Effector CD4-positive, alpha-beta T cell (primary cell): ENCODE measurements around the gene SP140.
"Not testable (repeated sequence)": the region's sequence is repeated elsewhere in the genome, so short reads cannot be mapped to it uniquely, and the experiment has no call there.

Source experiments
- DNase-seq: peaks from one replicate; pipeline ENCODE4 v3.0.0-alpha.2; 2020

The SP140 gene

DNA sequence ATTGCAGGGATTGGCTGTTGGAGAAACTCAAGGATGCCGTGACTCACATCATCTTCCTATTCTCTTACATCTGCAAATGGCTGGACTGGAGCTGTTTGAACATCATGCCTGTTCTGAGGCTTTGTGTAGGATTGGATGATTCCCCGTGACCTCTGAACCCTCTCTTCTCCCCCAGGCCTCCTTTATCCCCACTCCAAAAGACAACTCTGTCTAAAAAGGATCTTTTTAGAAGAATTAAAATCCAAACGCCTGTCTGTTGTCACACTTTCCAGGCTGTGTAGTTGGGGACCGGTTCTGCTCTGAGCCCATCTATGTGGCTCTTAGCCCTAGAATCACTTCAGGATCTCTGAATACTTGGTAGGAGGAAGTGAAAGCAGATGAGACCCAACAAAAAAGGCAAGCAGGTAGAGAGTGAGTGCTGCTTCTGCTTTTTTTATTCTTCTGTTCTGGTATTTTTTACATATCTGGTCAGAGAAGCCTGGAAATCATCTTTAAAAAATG, 565 bp downstream of the SP140 start:
- no peak for DNase-seq

DNA sequence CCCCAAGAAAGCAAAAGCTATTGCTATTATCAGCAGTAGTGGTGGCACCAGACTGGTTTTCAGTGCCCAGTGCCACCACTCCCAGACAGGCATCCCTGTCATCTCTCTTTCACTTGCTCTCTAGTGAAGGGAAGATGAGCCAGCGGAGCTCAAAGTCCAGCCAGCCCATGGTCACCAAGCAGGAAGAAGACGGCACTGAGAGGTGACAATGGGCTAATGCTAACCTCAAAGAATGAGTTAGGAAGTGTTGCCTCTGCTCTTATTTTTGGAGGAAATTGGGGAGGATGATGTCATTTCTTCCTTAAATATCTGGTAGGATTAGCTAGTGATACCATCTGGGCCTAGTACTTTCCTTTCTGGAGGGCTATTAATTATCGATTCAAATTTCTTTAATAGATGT, 1.7 kb downstream of the SP140 start:
- no peak for DNase-seq

DNA sequence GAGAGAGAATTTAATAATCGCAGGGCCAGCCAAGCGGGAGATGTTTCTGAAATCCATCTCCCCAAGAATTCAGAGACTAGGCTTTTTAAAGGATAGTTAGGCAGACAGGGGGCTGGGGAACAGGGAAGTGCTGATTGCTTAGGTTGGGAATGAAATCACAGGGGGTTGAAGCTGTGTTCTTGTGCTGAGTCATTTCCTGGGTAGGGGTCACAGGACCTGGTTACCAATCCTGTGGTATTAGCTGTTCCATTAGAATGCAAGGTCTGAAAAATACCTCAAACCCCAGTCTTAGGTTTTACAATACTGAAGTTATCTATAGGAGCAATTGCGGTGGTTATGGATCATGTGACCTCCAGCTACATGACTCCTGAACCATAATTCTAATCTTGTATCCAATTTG, 4.6 kb downstream of the SP140 start:
- no peak for DNase-seq

DNA sequence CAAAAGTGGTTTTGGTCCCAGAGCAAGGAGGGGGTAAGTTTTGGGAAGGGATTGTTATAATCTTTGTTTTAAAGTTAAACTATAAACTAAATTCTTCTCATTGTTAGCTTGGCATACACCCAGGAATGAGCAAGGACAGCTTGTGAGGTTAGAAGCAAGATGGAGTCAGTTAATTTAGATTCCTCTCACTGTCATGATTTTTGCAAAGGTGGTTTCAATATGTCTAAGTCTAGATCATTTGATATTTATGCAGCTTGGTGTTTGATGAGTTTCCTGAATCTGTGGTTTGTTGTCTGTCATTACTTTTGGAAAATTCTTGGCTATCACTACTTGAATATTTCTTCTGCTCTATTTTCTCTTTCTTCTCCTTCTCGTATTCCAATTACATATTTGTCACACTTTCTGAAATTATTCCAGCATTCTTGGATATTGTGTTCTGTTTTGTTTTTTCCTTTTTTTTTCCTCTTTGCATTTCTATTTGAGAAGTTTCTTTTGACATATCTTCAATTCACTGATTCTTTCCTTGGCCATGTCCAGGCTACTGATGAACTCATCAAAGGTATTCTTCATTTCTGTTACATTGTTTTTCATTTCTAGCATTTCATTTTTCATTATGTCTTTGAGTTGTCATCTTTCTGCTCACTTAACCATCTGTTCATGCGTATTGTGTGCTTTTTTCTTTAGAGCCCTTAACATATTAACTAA, 5.1 kb downstream of the SP140 start:
- DNase-seq: no peak

DNA sequence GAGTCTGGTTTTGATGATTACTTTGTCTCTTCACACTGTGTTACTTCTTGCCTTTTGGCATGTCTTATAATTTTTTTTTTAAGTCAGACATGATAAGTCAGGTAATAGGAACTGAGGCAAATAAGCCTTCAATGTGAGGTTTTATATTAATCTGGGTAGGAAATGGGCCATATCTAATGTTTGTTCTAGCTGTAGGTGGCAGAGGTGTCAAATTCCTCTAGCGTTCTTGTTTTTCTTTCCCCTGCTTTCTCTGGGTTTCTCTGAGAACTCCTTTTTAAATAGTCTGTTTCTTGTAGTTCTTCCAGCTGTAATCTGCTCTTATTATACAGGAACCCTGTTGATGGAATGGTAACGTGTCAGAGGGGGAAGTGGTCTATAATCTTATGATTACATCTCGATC, 5.7 kb downstream of the SP140 start:
- no peak for DNase-seq

DNA sequence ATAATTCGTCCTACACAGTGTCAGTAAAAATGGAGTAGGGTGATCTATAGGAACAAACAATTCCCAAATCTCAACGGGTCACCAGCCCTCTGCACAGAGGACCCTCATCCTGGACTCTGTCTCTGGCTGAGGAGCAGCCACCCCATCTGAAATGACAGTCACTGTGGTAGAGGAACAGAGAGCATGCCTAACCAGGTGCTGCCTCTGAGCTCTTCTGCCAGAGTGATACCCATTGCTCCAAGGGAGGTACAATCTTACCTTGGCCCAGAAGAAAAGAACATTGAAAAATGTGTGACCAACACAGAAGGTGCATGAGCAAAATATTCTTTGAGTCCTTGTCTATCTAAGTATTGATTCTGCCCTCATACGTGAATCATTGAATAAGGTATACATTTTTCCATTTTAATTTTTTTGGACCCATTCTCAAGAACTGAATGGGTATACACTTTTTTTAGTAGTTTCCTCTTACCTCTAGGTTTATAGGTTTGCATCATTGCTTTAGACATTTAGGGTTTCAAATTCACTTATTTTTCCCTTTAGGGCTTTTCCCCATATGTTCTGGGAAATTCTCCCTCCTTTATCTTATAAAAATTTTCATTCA, 8.7 kb downstream of the SP140 start:
- no peak for DNase-seq

DNA sequence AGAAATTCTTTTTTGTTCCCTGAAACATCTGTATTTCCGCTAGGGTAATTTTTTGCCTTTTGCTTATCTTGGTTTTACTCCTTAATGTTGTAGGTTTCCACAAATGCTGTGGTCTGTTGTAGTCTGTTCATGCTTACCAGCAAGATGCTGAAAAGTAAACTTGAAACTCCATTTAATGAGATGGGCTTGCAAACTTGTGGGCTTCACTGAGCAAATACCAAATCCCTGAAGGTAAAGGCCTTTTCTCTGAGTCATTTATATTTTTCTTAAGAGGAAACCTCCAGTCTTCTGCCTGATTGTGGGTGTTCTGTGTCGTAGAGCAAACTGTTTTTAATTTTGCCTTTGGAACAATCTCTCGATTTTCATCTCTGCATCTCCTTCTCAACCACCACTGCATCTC, 9.3 kb downstream of the SP140 start:
- no peak for DNase-seq

DNA sequence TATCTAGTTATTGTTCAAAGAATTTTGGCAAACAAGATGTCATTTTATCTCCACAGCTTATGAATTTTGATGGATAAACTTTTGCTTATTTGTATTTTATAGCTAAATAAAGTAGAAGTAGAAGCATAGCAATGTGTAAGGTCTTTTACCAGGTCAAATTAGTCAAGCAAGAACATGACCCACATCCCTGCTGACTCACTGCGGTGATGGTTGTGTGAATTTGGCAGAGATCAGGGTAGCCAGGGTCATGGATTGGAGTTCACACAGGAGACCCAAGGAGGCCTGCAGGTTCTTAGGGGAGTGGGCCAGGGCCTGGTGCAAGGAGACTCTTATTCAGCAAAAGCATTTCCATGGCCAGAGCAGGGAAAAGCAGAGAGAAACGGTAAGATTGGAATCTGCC, 18.7 kb downstream of the SP140 start:
- no peak for DNase-seq

DNA sequence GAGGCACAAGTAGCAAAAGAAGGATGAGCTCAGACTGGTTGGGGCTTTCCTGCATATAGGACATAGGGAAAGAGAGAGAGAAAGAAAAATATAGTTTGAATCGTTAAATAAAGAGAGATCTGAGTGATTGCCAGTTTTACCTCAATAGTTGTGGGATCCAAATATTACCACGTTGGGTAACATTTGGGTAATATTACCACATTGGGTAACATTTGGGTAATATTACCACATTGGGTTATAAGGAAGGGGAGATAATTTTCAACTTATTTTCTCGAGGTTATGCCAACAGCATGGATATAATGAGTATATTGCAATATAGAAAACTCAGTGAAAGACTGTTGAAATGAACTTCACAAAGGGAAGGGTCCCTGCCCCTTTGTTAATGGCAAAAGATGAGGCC, 20.7 kb downstream of the SP140 start:
- no peak for DNase-seq

DNA sequence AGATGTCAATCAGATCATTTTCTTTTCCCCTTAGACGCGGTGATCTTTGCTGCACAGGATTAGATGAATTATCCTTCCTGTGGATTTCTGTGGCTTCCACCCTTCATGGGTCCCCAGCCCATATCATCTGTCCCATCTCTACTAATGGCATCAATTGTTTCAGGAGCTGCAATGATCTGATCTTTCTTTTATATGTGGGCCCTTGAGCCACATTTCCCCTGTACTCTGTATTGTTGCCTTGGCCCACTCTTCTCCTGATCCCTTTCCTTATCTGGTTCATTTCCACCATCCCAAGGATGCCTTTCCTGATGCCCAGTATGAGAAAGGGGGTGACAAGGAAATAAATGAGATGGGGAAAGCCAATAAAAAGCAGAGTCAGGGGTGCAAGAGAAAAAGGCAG, 24.7 kb downstream of the SP140 start:
- no peak for DNase-seq

DNA sequence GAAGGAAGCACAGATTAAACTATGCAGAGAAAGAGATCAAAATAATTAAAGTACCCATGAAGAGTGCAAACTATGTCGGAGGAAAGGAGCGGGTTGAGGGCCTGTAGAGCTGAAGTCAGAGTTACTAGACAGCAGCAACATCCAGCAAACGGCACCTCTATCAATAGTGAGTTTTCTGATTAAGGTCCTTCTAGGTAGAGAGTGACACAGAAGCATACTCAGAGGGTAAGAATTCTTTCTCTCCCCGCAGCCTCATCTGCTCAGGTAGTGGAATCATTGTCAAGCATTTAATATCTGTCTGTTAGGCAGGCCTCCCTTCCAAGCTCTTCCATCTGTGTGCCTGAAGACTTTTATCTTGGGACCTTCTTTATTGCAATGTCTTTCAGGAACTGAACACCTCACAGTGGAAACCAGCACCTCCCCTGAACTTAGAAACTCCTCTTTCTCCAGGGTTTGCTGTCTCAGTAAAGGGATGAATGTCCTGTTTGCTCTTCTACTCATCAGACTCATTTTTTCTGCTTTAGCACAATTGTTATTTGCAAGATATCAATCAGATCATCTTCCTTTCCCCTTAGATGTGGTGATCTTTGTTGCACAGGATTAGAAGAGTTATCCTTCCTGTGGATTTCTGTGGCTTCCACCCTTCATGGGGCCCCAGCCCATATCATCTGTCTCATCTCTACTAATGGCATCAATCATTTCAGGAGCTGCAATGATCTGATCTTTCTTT, 28.8 kb downstream of the SP140 start:
- peak; percentile 5 for DNase-seq

DNA sequence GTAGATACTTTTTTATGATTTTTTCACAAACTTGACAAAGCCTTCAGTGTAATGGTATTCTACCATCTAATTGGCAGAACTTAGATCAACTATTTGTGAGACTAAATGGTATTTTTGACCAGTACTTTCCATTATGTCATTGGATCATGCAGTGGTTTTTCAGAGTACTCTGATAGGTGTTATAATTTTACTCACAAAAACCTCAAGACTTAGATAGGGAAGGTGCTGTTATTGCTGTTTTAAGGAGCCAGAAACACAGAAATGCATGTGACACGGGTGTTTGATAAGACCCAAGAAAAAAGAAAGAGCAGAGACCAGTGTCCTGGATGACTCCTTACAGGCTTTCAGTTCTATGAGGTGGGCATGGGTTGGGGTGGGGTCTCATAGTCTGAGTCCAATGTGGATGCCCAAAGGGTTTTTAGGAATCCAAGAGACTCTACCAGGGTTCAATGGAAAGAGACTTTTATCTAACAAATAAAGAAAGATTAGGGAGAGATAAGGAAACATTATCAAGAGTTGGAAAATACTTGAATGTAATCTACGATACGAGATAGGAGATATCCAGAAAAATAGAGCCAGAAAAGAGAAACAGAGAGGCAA, 31.3 kb downstream of the SP140 start:
- DNase-seq: no peak

DNA sequence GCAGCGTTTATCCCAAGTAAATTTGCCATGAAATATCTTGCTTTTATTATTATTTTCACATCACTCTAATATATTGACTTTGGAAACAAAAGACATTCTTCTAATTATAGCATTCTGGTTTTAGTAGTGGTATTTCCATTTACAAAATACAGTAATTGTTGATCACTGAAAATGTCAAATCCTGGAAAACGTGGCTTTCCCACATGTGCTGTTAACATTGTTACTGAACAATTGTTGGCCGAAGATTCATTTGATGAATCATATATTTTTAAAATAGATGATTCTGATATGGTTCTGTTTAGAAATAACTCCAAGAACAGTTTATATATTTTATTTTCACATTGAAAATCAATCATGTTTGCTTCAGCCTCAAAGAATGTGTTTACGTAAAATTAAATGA, 32.9 kb downstream of the SP140 start:
- DNase-seq: no peak

DNA sequence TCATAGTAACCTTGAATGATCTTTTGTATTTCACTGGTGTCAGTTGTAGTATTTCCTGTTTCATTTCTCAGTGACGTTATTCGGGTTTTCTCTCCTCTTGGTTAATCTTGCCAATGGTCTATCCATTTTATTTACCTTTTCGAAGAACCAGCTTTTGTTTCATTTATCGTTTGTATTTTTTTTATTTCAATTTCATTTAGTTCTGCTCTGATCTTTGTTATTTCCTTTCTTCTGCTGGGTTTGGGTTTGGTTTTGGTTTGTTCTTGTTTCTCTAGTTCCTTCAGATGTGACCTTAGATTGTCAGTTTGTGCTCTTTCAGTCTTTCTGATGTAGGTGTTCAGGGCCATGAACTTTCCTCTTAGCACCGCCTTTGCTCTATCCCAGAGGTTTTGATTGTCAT, 36.7 kb downstream of the SP140 start:
- DNase-seq: no peak

DNA sequence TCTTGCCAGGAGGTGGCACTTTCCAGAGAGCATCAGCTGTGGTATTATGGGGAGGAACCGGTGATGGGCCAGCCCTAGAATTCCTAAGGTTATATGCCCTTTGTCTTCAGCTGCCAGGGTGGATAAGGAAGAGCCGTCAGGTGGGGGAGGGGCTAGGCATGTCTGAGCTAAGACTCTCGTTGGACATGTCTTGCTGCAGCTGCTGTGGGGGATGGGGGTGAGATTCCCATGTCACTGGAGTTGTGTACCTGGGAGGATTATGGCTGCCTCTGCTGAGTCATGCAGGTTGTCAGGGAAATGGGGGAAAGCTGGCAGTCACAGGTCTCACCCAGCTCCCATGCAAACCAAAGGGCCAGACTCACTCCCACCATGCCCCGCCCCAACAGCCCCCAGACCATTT, 39.4 kb downstream of the SP140 start:
- not testable (repeated sequence) for DNase-seq

DNA sequence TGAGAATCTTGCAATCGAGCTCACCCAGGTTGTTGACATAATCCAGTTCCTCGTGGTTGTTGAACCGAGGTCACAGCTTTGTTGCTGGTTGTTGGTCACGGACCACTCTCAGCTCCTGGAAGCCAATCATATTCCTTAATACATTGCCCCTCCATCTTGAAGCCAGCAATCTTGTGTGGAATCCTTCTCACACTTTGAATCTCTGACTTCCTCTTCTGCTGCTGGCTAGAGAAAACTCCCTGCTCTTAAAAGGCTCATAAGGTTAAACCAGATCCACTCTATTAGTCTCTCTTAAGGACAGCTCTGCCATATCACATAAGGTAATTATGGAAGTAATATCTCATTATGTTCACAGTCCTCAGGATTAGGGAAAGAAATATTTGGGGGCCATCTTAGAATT, 41.1 kb downstream of the SP140 start:
- no peak for DNase-seq

DNA sequence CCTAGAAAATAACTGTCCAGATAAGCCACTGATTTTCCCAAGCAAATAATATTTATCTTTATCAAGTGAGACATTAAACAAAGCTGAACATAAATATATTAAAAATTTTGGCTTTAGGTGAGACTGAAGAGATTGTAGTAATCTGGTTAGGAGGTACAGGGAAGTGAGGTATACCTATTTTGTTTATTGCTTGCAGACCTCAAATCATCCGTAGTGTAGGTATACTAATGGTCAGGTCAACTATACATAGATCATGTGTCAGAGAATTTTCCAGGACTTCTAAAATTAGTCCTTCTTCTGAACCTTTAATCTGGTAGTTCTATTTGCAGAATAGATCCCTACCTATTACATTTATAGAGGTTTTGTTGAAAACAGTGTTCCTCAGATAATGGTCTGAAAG, 41.5 kb downstream of the SP140 start:
- DNase-seq: no peak

DNA sequence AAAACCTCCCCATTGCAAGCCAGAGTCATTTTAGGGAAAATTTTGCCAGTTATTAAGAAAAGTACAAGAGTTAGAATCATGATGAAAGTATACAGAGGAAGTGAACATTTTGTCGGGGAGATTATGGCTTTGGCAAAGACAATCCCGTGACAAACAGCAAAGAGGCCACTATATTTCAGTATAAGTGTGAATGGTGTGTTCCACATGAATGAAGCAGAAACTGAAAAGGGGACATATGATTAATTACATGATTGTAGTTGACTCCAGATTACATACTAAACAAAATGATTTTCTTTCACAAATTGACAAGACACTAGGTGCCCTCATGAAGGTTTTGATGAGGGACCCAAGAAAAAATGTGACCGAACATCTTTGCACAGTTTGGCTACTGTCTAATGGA, 42.0 kb downstream of the SP140 start:
- no peak for DNase-seq

DNA sequence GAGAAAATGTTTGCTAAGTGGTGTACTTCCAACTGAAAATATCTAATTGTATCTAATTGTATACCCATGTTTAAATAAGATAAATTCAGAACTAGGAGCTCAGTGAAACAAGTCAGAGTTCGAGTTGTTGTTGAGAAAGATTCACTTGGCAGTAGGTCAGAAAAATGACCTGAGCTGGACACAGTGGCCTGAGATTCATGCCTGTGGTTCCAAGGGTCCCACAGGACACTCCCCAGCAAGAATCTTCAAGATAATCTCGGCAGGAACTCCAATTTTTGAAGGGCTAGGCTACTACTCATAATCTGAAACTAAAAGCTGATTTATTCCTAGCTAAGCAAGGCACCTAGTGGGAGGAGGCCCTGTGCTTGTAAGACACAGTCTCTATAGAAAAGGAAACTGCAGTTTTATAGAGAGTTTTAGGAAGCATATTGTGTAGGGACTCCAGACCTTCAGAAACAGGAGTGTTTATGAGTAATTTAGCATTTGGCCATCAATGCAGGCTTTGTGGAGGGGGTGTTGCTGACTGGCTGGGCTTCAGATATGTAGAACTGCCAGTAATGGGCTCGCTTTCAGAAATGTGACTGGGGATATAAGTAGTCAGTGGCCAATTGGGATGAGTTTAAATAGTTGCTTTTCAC, 43.2 kb downstream of the SP140 start:
- DNase-seq: no peak

DNA sequence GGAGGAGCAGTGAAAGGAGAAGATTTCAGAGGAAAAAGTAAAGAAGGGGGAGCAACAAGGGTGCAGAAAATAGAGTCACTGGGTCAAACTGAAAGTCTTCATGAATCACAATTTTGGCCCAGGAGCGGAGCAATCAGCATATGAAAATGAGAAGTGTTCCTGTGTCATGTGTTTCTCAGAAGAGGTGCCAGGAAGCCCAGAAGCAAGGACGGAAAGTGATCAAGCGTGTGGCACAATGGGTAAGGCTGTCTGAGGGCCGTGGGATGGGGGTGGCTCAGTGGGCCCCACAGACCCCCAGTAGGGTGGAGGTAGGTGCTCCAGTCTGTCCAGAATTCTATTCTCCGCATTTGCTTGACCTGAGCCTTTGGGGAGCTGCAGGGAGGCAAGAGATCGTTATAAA, 44.2 kb downstream of the SP140 start:
- DNase-seq: no peak

DNA sequence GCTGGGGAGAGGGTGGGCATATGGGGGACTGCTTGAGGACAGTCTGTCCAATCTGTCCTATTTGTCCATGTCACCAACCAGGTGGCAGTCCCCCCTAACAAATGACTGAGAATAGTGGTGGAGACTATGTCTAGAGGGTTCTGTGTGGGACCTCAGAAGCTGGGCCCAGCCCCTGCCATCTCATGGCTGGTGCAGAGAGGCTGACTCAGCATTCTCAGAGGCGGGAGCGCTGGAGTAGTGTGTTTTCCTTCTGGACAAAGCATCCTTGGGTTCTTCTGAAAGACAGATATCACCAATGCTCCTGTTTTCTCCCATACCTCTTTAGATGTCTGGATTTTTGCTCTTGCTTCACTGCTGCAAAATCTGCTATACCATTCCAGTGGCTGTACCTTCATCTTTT, 57.4 kb downstream of the SP140 start:
- no peak for DNase-seq

DNA sequence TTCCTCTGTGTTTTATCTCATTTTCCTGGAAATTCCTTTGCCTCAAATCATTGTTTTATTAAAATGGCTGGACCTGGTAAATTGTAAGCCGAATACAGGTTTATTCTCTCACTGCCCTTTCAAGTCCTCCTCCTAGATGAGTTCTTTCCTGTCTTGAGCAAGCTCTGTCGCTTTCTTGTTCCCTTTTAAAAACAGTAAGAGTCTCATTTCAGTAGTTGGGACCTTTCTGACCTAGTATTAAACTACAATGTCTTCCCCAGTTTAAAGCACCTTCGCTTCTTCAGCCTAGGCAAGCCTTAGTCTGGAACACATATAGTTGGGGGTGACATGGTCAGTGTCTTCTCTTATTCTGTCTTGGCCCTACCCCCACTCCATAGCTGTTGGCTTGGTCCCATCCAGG, 60.5 kb downstream of the SP140 start:
- DNase-seq: no peak

DNA sequence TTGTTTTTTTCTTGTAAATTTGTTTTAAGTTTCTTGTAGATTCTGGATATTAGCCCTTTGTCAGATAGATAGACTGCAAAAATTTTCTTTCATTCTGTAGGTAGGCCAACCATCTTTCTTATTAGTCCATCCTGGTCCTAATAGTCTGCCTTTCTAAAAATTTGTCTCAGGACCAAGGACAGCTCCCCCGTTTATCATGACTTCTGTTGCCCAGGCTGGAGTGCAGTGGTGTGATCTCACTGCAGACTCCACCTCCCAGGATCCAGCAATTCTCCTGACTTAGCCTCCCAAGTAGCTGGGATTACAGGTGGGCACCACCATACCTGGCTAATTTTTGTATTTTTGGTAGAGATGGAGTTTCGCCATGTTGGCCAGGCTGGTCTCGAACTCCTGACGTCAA, 63.8 kb downstream of the SP140 start:
- not testable (repeated sequence) for DNase-seq
